ENCODE data around the gene PSORS1C1.

The PSORS1C1 gene

GRCh38 chr6:31115941-31116560, 1.5 kb downstream of the PSORS1C1 start:
- Histone ChIP-seq H3K27ac (ENCODE audit: low read depth, low read length, severe bottlenecking) (no peak overlapping the region), H3K36me3 (ENCODE audit: control insufficient read depth, insufficient read depth, low read length) (no peaks in the 10 kb centered on the region), H3K4me1 (ENCODE audit: control insufficient read depth, insufficient read depth, low read length, poor library complexity, severe bottlenecking) (peaks cover 31% of the 10 kb centered on the region), H3K9me3 (ENCODE audit: control insufficient read depth, low read length) (no peaks in the 10 kb centered on the region), H3K4me3 (ENCODE audit: extremely low read depth, insufficient read depth, low read length, poor library complexity, severe bottlenecking) (no peak overlapping the region)
- WGBS, 2 experiments (ENCODE audit: insufficient coverage in 2 of 2), result 94 to 97% methylated on average over 12 of the region's 12 CpGs

DNA sequence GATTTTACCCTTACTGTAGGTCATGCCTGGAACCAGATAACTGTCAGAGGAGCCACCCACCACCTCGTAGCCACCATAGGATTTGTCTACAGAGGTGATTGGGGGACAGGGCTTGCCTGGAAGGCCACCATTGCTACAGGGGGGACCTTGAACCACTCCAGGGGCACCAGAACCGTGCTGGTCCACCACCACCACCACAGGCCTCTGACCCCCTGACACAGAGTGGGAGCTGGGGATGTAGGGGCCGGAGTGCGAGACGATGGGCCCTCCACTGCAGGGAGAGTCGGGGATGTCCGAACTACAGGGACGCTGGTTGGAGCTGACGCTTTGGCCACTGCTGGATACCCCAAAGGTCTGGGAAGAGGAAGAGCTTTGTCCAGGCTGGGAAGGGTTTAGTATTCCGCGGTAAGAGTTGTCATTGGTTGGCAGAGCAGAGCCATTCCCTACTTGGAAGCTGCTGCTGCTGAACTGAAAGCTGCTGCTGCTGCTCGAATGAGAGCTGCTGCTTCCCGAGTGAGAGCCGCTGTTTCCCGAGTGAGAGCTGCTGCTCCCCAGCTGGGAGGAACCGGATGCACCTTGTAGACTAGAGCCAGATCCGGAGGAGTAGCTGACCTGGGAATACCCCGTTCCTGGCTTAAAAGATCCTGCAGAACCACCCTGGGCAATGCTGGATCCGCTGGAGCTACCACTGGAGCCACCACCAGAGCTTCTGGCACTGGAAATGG, 2.2 kb downstream of the PSORS1C1 start:
- Histone ChIP-seq H3K27ac (ENCODE audit: low read depth, low read length, severe bottlenecking) (no peak overlapping the region), H3K9me3 (ENCODE audit: control insufficient read depth, low read length) (no peaks in the 10 kb centered on the region), H3K4me1 (ENCODE audit: control insufficient read depth, insufficient read depth, low read length, poor library complexity, severe bottlenecking) (peaks cover 31% of the 10 kb centered on the region), H3K4me3 (ENCODE audit: extremely low read depth, insufficient read depth, low read length, poor library complexity, severe bottlenecking) (no peak overlapping the region), H3K36me3 (ENCODE audit: control insufficient read depth, insufficient read depth, low read length) (no peaks in the 10 kb centered on the region)
- WGBS, 2 experiments (ENCODE audit: insufficient coverage in 2 of 2), result 85 to 94% methylated on average over 14 to 17 of the region's 19 CpGs

- Histone ChIP-seq H3K27ac (ENCODE audit: low read depth, low read length, severe bottlenecking) (no peak overlapping the region), H3K36me3 (ENCODE audit: control insufficient read depth, insufficient read depth, low read length) (no peaks in the 10 kb centered on the region), H3K4me3 (ENCODE audit: extremely low read depth, insufficient read depth, low read length, poor library complexity, severe bottlenecking) (no peak overlapping the region), H3K4me1 (ENCODE audit: control insufficient read depth, insufficient read depth, low read length, poor library complexity, severe bottlenecking) (peaks cover 24% of the 10 kb centered on the region), H3K9me3 (ENCODE audit: control insufficient read depth, low read length) (no peaks in the 10 kb centered on the region)
- WGBS, 2 experiments (ENCODE audit: insufficient coverage in 2 of 2), result 88 to 89% methylated on average over 6 to 7 of the region's 7 CpGs
Measured at GRCh38 chr6:31118178-31118577, 3.6 kb downstream of the PSORS1C1 start.

DNA sequence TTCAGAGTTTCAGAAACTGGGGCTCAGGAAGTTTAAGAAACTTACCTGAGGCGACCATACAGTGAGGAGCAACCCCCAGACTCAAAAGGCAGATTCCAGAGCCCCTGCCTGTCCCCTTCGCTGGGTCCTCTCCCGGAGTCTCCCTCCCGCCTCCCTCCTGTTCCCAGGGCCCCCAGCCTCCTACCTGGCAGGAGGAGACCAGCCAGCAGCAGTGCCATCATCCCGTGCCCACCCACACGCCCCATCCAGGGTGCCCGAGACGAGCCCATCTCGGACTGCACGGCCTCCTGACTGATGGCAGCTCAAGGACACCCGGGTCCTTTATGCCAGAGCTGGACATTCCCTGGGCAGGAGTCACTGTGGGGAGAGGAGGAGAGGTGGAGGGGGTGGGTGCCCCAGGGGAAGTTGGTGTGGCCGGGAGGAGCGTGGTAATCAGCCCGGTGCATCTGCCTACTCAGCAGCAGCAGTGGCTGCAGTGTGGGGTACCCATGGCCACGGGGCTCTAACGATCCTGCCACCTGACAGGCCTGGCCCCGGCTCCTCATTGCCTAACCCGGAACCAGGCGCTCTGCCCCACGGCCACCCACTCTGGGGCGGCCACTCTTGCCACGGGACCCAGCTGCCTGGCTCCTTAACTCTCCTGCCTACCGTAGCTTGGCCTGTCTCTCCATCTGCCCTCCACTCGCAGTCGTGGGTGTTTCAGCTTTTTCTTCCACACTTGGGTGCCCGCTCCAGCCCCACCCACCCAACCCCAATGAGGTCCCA, 5.7 kb downstream of the PSORS1C1 start, which contains the start of gene CDSN:
CDSN (minus strand) TSS at position 296 of the 765 bp plus-strand sequence; CDS start at position 269, 27 bp downstream.
- WGBS, 2 experiments (ENCODE audit: insufficient coverage in 2 of 2), result 91% methylated on average over 20 to 22 of the region's 26 CpGs
- no peak within 1 kb of the TSS for H3K4me3 ChIP-seq (ENCODE audit: extremely low read depth, insufficient read depth, low read length, poor library complexity, severe bottlenecking)
- H3K36me3 ChIP-seq (ENCODE audit: control insufficient read depth, insufficient read depth, low read length), result no peaks in the 10 kb centered on the region
- peaks cover 4% of the 10 kb centered on the region for H3K4me1 ChIP-seq (ENCODE audit: control insufficient read depth, insufficient read depth, low read length, poor library complexity, severe bottlenecking)
- no peak within 1 kb of the TSS for H3K27ac ChIP-seq (ENCODE audit: low read depth, low read length, severe bottlenecking)
- H3K9me3 ChIP-seq (ENCODE audit: control insufficient read depth, low read length), result no peaks in the 10 kb centered on the region

- Histone ChIP-seq H3K27ac (ENCODE audit: low read depth, low read length, severe bottlenecking) (no peak overlapping the region), H3K4me1 (ENCODE audit: control insufficient read depth, insufficient read depth, low read length, poor library complexity, severe bottlenecking) (no peaks in the 10 kb centered on the region), H3K9me3 (ENCODE audit: control insufficient read depth, low read length) (no peaks in the 10 kb centered on the region), H3K36me3 (ENCODE audit: control insufficient read depth, insufficient read depth, low read length) (no peaks in the 10 kb centered on the region), H3K4me3 (ENCODE audit: extremely low read depth, insufficient read depth, low read length, poor library complexity, severe bottlenecking) (no peak overlapping the region)
- 87 to 93% methylated on average over 6 to 8 of the region's 12 CpGs for WGBS, 2 experiments (ENCODE audit: insufficient coverage in 2 of 2)
Measured at GRCh38 chr6:31121131-31121790, 6.7 kb downstream of the PSORS1C1 start.

- H3K4me1 ChIP-seq (ENCODE audit: control insufficient read depth, insufficient read depth, low read length, poor library complexity, severe bottlenecking), result peaks cover 4% of the 10 kb centered on the region
- H3K27ac ChIP-seq (ENCODE audit: low read depth, low read length, severe bottlenecking), result no peak overlapping the region
- no peaks in the 10 kb centered on the region for H3K9me3 ChIP-seq (ENCODE audit: control insufficient read depth, low read length)
- 87 to 92% methylated on average over 13 to 14 of the region's 16 CpGs for WGBS, 2 experiments (ENCODE audit: insufficient coverage in 2 of 2)
- no peaks in the 10 kb centered on the region for H3K36me3 ChIP-seq (ENCODE audit: control insufficient read depth, insufficient read depth, low read length)
- H3K4me3 ChIP-seq (ENCODE audit: extremely low read depth, insufficient read depth, low read length, poor library complexity, severe bottlenecking), result no peak overlapping the region
Measured at GRCh38 chr6:31122791-31123706, 8.4 kb downstream of the PSORS1C1 start.

- no peak overlapping the region for H3K4me3 ChIP-seq (ENCODE audit: extremely low read depth, insufficient read depth, low read length, poor library complexity, severe bottlenecking)
- no peak overlapping the region for H3K27ac ChIP-seq (ENCODE audit: low read depth, low read length, severe bottlenecking)
- no peaks in the 10 kb centered on the region for H3K36me3 ChIP-seq (ENCODE audit: control insufficient read depth, insufficient read depth, low read length)
- WGBS, 2 experiments (ENCODE audit: insufficient coverage in 2 of 2), result 69 to 70% methylated on average over 4 to 7 of the region's 8 CpGs
- no peaks in the 10 kb centered on the region for H3K9me3 ChIP-seq (ENCODE audit: control insufficient read depth, low read length)
- H3K4me1 ChIP-seq (ENCODE audit: control insufficient read depth, insufficient read depth, low read length, poor library complexity, severe bottlenecking), result peaks cover 4% of the 10 kb centered on the region
Measured at GRCh38 chr6:31125162-31125561, 10.6 kb downstream of the PSORS1C1 start.

GRCh38 chr6:31125586-31126363, 11.2 kb downstream of the PSORS1C1 start:
- 94% methylated on average over 12 of the region's 12 CpGs for WGBS, 2 experiments (ENCODE audit: insufficient coverage in 2 of 2)
- no peaks in the 10 kb centered on the region for H3K9me3 ChIP-seq (ENCODE audit: control insufficient read depth, low read length)
- H3K27ac ChIP-seq (ENCODE audit: low read depth, low read length, severe bottlenecking), result no peak overlapping the region

GRCh38 chr6:31126396-31127175, 12.0 kb downstream of the PSORS1C1 start:
- Histone ChIP-seq H3K9me3 (ENCODE audit: control insufficient read depth, low read length) (no peaks in the 10 kb centered on the region), H3K4me3 (ENCODE audit: extremely low read depth, insufficient read depth, low read length, poor library complexity, severe bottlenecking) (no peak overlapping the region), H3K27ac (ENCODE audit: low read depth, low read length, severe bottlenecking) (no peak overlapping the region), H3K36me3 (ENCODE audit: control insufficient read depth, insufficient read depth, low read length) (no peaks in the 10 kb centered on the region), H3K4me1 (ENCODE audit: control insufficient read depth, insufficient read depth, low read length, poor library complexity, severe bottlenecking) (peaks cover 4% of the 10 kb centered on the region)
- WGBS, 2 experiments (ENCODE audit: insufficient coverage in 2 of 2), result 77 to 86% methylated on average over 8 to 11 of the region's 16 CpGs

More at GRCh38 chr6:31125586-31126363, 11.2 kb downstream of the PSORS1C1 start:
- Histone ChIP-seq H3K4me3 (ENCODE audit: extremely low read depth, insufficient read depth, low read length, poor library complexity, severe bottlenecking) (no peak overlapping the region), H3K36me3 (ENCODE audit: control insufficient read depth, insufficient read depth, low read length) (no peaks in the 10 kb centered on the region), H3K4me1 (ENCODE audit: control insufficient read depth, insufficient read depth, low read length, poor library complexity, severe bottlenecking) (peaks cover 4% of the 10 kb centered on the region)
